ENCODE data around the gene SPATA13.
A peak's percentile ranks its signal among the peaks of the same experiment; 100 is the strongest.
"Not testable (repeated sequence)": the region's sequence is repeated elsewhere in the genome, so short reads cannot be mapped to it uniquely, and the experiment has no call there.

SPATA13 gene

DNA sequence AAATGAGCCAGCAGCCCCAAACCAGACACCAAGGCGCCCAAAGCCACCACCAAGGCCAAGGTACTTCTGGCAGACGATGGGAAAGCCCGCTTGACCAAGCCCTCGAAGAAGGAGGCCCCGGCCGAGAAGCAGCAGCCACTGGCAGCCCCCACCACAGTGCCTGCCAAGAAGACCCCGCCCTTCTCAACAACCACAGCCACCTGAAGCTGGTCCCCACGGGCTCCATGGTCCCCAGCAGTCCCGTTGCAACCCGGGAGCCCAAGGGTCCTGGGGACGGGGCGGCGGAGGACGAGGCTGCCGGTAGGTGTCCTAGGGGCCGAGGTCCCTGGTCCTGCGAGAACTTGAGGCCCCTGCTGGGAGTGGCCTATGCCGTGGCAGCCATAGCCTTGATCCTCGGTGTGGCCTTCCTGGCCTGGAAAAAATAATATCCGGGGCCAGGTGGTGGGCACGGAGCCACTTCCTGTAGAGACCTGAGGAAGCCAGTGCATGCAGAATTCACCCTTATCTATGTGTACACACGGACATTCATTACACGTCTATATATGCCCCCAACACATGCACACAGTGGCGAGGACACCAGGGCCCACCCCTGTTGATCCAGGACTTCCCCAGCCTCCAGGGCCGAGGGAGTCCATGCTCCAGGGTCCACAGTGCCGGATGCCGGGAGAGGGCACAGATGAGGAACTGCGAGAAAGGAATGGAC, 162.7 kb downstream of the SPATA13 start:
- no peaks in the 10 kb centered on the region for H3K4me1 ChIP-seq
- no peak overlapping the region for H3K27ac ChIP-seq
- TF ChIP-seq, protein P1, sequence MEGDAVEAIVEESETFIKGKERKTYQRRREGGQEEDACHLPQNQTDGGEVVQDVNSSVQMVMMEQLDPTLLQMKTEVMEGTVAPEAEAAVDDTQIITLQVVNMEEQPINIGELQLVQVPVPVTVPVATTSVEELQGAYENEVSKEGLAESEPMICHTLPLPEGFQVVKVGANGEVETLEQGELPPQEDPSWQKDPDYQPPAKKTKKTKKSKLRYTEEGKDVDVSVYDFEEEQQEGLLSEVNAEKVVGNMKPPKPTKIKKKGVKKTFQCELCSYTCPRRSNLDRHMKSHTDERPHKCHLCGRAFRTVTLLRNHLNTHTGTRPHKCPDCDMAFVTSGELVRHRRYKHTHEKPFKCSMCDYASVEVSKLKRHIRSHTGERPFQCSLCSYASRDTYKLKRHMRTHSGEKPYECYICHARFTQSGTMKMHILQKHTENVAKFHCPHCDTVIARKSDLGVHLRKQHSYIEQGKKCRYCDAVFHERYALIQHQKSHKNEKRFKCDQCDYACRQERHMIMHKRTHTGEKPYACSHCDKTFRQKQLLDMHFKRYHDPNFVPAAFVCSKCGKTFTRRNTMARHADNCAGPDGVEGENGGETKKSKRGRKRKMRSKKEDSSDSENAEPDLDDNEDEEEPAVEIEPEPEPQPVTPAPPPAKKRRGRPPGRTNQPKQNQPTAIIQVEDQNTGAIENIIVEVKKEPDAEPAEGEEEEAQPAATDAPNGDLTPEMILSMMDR (IDR thresholded peaks at IDR 0.05) = no peak
- intact Hi-C loops (cut with DNase I; ENCODE audit: low total_unique reads) = no loop called here
- H3K36me3 ChIP-seq = no peaks in the 10 kb centered on the region
- H3K27me3 ChIP-seq = peaks cover 0 to 14% of the 10 kb centered on the region in 2 donors
- DNase-seq = no peak
- H3K4me3 ChIP-seq = no peak overlapping the region
- no peaks in the 10 kb centered on the region for H3K9me3 ChIP-seq

DNA sequence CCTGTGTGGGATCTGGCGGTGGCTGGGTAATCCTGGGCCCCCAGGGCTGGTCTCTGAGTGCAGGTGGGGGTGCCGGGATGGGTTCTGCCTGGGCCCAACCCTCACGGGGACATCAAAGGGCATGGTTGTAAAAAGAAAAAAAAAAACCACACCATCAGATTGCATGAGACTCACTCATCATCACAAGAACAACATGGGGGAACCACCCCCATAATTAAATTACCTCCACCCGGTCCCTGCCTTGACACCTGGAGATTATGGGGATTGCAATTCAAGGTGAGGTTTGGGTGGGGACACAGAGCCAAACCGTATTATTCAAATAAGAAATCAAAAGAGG, 163.2 kb downstream of the SPATA13 start:
- Histone ChIP-seq H3K4me3 (no peak overlapping the region), H3K4me1 (no peaks in the 10 kb centered on the region), H3K27me3 (peaks cover 0 to 15% of the 10 kb centered on the region in 2 donors), H3K36me3 (no peaks in the 10 kb centered on the region), H3K27ac (no peak overlapping the region), H3K9me3 (no peaks in the 10 kb centered on the region)
- intact Hi-C loops (cut with DNase I; ENCODE audit: low total_unique reads) = no loop called here
- TF ChIP-seq, protein P1 (IDR thresholded peaks at IDR 0.05) = no peak
- DNase-seq = no peak

DNA sequence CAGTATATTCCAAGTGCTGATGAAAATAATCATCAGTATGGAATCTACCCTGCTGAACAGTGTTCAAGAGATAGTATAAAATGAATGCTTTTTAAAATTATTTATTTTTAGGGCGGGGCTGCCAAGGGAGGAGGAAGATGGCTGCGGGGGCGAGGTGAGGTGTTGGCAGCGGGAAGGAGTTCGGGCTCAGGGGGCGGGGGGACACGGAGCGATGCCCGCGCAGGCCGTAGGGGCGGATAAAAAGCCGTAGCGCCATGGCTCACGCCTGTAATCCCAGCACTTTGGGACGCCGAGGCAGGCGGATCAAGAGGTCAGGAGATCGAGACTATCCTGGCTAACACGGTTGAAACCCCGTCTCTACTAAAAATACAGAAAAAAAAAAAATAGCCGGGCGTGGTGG, 167.1 kb downstream of the SPATA13 start:
- peaks cover 0 to 15% of the 10 kb centered on the region in 2 donors for H3K27me3 ChIP-seq
- H3K4me3 ChIP-seq; H3K4me1 ChIP-seq; H3K9me3 ChIP-seq; DNase-seq; intact Hi-C loops (cut with DNase I; ENCODE audit: low total_unique reads); H3K36me3 ChIP-seq; H3K27ac ChIP-seq: not testable (repeated sequence)

DNA sequence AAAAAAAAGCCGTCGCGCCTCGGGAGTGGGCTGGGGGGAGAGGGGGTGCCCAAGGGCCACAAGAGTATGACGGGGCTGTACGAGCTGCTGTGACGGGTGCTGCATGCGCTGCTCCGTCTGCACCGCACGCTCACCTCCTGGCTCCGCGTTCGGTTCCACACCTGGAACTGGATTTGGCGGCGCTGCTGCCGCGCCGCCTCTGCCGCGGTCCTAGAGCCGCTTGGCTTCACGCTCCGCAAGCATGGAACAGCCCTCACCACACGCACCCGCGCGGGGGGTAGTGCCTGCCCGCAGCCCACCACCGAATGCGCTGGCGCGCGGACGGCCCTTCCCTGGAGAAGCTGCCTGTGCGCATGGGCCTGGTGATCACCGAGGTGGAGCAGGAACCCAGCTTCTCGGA, 167.6 kb downstream of the SPATA13 start:
- Histone ChIP-seq H3K4me1 (no peaks in the 10 kb centered on the region), H3K36me3 (no peaks in the 10 kb centered on the region), H3K4me3 (no peak overlapping the region), H3K27ac (no peak overlapping the region), H3K9me3 (no peaks in the 10 kb centered on the region), H3K27me3 (peaks cover 0 to 14% of the 10 kb centered on the region in 2 donors)
- intact Hi-C loops (cut with DNase I; ENCODE audit: low total_unique reads) = no loop called here
- DNase-seq = no peak
- TF ChIP-seq, protein P1 (IDR thresholded peaks at IDR 0.05) = no peak

DNA sequence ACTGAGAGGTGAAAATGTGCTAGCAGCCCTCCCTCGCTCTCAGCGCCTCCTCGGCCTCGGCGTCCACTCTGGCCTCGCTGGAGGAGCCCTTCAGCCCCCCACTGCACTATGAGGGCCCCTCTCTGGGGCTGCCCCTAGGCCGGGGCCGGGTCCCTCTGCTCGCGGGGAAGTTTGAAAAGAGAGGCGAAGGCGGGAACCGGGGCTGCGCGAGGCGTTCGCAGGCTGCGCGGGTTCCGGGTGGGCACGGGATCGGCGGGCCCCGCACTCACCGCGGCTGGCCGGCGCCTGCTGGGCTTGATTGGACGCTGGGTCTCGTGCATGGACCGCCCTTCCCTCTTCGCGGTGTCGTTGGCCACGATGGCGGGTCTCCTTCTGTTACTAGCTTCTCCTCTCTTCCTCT, 178.2 kb downstream of the SPATA13 start:
- H3K36me3 ChIP-seq = no peaks in the 10 kb centered on the region
- no peaks in the 10 kb centered on the region for H3K27me3 ChIP-seq
- no peak overlapping the region for H3K27ac ChIP-seq
- no peaks in the 10 kb centered on the region for H3K4me1 ChIP-seq
- H3K9me3 ChIP-seq = no peaks in the 10 kb centered on the region
- intact Hi-C loops (cut with DNase I; ENCODE audit: low total_unique reads) = no loop called here
- DNase-seq = peak in 1 of 2 donors; percentile 49
- TF ChIP-seq, protein P1 (IDR thresholded peaks at IDR 0.05) = no peak
- H3K4me3 ChIP-seq = no peak overlapping the region

DNA sequence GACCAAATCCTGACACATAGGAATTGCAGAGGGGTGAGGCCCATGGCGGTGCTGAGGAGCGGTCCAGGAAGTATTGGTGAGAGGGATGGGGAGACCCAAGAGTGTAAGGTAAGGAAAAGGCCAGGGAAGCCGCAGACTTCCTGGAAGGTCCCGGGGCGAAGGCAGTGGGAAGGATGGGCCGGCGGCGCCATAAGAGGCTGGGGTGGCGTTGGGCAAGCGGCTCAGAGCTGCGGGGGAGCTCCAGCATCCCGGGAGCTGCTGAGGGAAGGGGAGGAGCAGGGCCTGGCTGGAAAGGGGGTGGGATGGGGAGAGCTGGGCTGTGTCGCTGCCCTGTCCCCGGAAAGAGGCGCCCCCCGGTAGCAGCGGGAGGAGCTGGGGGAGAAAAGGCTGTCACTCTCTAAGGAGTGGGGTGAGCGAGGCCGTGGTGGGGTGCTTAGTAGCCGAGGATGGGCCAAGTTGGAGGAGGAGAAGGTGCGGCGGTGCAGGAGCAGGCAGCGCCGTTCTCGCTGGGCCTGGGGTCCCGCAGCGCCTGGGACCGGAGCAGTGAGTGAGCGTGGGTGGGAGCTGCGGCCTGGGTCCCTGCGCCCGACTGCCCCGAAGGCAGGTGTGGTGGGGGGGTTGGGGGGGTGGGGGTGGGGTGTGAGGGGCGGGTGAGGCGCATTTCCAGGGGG, 179.6 kb downstream of the SPATA13 start:
- intact Hi-C loops (cut with DNase I; ENCODE audit: low total_unique reads) = no loop called here
- Histone ChIP-seq H3K27ac (no peak overlapping the region), H3K27me3 (no peaks in the 10 kb centered on the region), H3K4me1 (no peaks in the 10 kb centered on the region), H3K36me3 (no peaks in the 10 kb centered on the region), H3K9me3 (no peaks in the 10 kb centered on the region), H3K4me3 (no peak overlapping the region)
- peak in 1 of 2 donors; percentile 51 for DNase-seq
- TF ChIP-seq, protein P1 (IDR thresholded peaks at IDR 0.05) = no peak
